Astrocyte of the cerebellum (primary cell): ENCODE results near the gene RALGDS.
A peak's percentile ranks its signal among the peaks of the same experiment; 100 is the strongest.

Source experiments
- DNase-seq: peaks from one replicate; pipeline ENCODE4 v3.0.0-alpha.2; 2011; ENCODE audit warnings: low read depth
- H3K4me3 ChIP-seq: 2 replicates; pipeline ENCODE4 v1.5.1; 2011; ENCODE audit warnings: mild to moderate bottlenecking, low read depth, low read length, moderate library complexity
- CTCF ChIP-seq: IDR thresholded peaks from 2 replicates; pipeline ENCODE4 v1.5.1; 2012; ENCODE audit warnings: low read length, low read depth, moderate library complexity, mild to moderate bottlenecking; ENCODE audit errors: missing control alignments
- in situ Hi-C: cut with HindIII; loops from 2 replicates; pipeline ENCODE4 v1.10.0; 2017; ENCODE audit warnings: low sequenced_read_pairs

The RALGDS gene

GRCh38 chr9:133146746-133147411 is 25.8 kb upstream of the RALGDS start:
- DNase-seq, result no peak
- peak overlapping the region; percentile 76 for H3K4me3 ChIP-seq
- no peak for TF ChIP-seq CTCF
- in situ Hi-C loops, result no loop called here

GRCh38 chr9:133144904-133145851 is 24.1 kb upstream of the RALGDS start:
- in situ Hi-C loops, result no loop called here
- TF ChIP-seq CTCF, result no peak
- no peak for DNase-seq
- H3K4me3 ChIP-seq, result no peak overlapping the region

- DNase-seq, result no peak
- peak; percentile 95 for TF ChIP-seq CTCF
- peak overlapping the region; percentile 29 for H3K4me3 ChIP-seq
- in situ Hi-C loops, result no loop called here
Observed at GRCh38 chr9:133144142-133144903, 23.3 kb upstream of the RALGDS start.

- no peak for DNase-seq
- H3K4me3 ChIP-seq, result no peak overlapping the region
- in situ Hi-C loops, result no loop called here
- no peak for TF ChIP-seq CTCF
Observed at GRCh38 chr9:133143639-133144141, 22.6 kb upstream of the RALGDS start.

GRCh38 chr9:133142684-133143622 is 21.9 kb upstream of the RALGDS start:
- H3K4me3 ChIP-seq, result no peak overlapping the region
- TF ChIP-seq CTCF, result no peak
- no peak for DNase-seq
- in situ Hi-C loops, result no loop called here
